ENCODE results near the gene NNT.

DNA sequence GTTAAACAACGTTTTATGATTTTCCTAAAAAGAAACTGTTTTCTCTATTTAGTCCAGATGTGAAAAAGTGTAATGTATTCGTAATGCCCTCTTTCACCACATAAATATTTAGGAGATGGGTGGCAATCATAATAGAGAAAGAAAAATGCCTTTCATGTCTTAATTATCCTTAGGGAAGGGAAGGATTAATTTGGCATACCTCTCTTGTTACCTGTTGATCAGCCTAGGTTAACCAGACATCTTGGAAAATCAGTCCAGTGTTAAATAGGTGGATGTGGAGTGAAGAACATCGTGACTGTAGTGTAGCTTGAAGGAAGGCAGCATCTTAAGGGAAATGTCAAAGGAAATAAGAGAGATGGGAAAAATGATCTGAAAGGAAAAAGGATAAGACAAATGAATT is 76.2 kb downstream of the NNT start:
- TF ChIP-seq, protein P1, sequence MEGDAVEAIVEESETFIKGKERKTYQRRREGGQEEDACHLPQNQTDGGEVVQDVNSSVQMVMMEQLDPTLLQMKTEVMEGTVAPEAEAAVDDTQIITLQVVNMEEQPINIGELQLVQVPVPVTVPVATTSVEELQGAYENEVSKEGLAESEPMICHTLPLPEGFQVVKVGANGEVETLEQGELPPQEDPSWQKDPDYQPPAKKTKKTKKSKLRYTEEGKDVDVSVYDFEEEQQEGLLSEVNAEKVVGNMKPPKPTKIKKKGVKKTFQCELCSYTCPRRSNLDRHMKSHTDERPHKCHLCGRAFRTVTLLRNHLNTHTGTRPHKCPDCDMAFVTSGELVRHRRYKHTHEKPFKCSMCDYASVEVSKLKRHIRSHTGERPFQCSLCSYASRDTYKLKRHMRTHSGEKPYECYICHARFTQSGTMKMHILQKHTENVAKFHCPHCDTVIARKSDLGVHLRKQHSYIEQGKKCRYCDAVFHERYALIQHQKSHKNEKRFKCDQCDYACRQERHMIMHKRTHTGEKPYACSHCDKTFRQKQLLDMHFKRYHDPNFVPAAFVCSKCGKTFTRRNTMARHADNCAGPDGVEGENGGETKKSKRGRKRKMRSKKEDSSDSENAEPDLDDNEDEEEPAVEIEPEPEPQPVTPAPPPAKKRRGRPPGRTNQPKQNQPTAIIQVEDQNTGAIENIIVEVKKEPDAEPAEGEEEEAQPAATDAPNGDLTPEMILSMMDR (IDR thresholded peaks at IDR 0.05 in 8 of 11, conservative IDR thresholded peaks at IDR 0.05 in 3 of 11): no peak
- no peak for TF ChIP-seq POLR2A (IDR thresholded peaks at IDR 0.05)
- TF ChIP-seq POLR2AphosphoS5 (IDR thresholded peaks at IDR 0.05): no peak

All from spleen (tissue), 7 donors.